Measurements from ENCODE around the gene RANBP1. TPM values are rescaled to one million over a fixed set of nuclear protein-coding genes. Genes with fewer than 3 reads are reported as not detected.

Gene RANBP1
- total RNA-seq, 4 donors from 2014 or later = 79.4 to 147 (median 120) TPM

- H3K9me3 ChIP-seq = no peaks in the 10 kb centered on the region
- no peak for TF ChIP-seq POLR2A (IDR thresholded peaks at IDR 0.05)
- TF ChIP-seq CTCF (IDR thresholded peaks at IDR 0.05 in 4 of 5, conservative IDR thresholded peaks at IDR 0.05 in 1 of 5) = no peak
- H3K4me3 ChIP-seq = no peak overlapping the region
- H3K36me3 ChIP-seq = peaks cover 0 to 9% of the 10 kb centered on the region in 2 donors
- intact Hi-C loops (cut with DNase I; ENCODE audit: low total_unique reads) = no loop called here
- in situ Hi-C loops (cut with MboI; ENCODE audit: low sequenced_read_pairs in 4 of 4) = no loop called here
- DNase-seq = no peak
- no peaks in the 10 kb centered on the region for H3K27me3 ChIP-seq
- H3K4me1 ChIP-seq = no peaks in the 10 kb centered on the region
- H3K27ac ChIP-seq = no peak overlapping the region
- ATAC-seq = no peak
Observed at GRCh38 chr22:20145206-20145831, 29.4 kb downstream of the RANBP1 start.

GRCh38 chr22:20145832-20146223 lies 29.9 kb downstream of the RANBP1 start:
- ATAC-seq (no peak), DNase-seq (no peak)
- in situ Hi-C loops (cut with MboI; ENCODE audit: low sequenced_read_pairs in 4 of 4) = no loop called here
- Histone ChIP-seq H3K27ac (no peak overlapping the region), H3K9me3 (no peaks in the 10 kb centered on the region), H3K27me3 (no peaks in the 10 kb centered on the region), H3K36me3 (peaks cover 0 to 9% of the 10 kb centered on the region in 2 donors), H3K4me1 (no peaks in the 10 kb centered on the region), H3K4me3 (no peak overlapping the region)
- TF ChIP-seq CTCF (IDR thresholded peaks at IDR 0.05 in 4 of 5, conservative IDR thresholded peaks at IDR 0.05 in 1 of 5) (no peak), POLR2A (IDR thresholded peaks at IDR 0.05) (no peak)
- intact Hi-C loops (cut with DNase I; ENCODE audit: low total_unique reads) = no loop called here

- Histone ChIP-seq H3K27ac (no peak overlapping the region), H3K27me3 (no peaks in the 10 kb centered on the region), H3K4me1 (no peaks in the 10 kb centered on the region), H3K9me3 (no peaks in the 10 kb centered on the region), H3K36me3 (peaks cover 0 to 9% of the 10 kb centered on the region in 2 donors), H3K4me3 (no peak overlapping the region)
- TF ChIP-seq CTCF (IDR thresholded peaks at IDR 0.05 in 4 of 5, conservative IDR thresholded peaks at IDR 0.05 in 1 of 5) = no peak
- TF ChIP-seq POLR2A (IDR thresholded peaks at IDR 0.05) = no peak
- DNase-seq (no peak), ATAC-seq (no peak)
- intact Hi-C loops (cut with DNase I; ENCODE audit: low total_unique reads) (no loop called here), in situ Hi-C loops (cut with MboI; ENCODE audit: low sequenced_read_pairs in 4 of 4) (no loop called here)
Observed at GRCh38 chr22:20146777-20147176, 30.9 kb downstream of the RANBP1 start.

GRCh38 chr22:20147237-20147988 lies 31.5 kb downstream of the RANBP1 start:
- intact Hi-C loops (cut with DNase I; ENCODE audit: low total_unique reads) (no loop called here), in situ Hi-C loops (cut with MboI; ENCODE audit: low sequenced_read_pairs in 4 of 4) (no loop called here)
- Histone ChIP-seq H3K27me3 (no peaks in the 10 kb centered on the region), H3K9me3 (no peaks in the 10 kb centered on the region), H3K4me3 (no peak overlapping the region), H3K27ac (no peak overlapping the region), H3K4me1 (no peaks in the 10 kb centered on the region), H3K36me3 (peaks cover 0 to 9% of the 10 kb centered on the region in 2 donors)
- no peak for ATAC-seq
- no peak for TF ChIP-seq POLR2A (IDR thresholded peaks at IDR 0.05)
- TF ChIP-seq CTCF (IDR thresholded peaks at IDR 0.05 in 4 of 5, conservative IDR thresholded peaks at IDR 0.05 in 1 of 5) = no peak
- DNase-seq = no peak

Measured in gastrocnemius medialis (tissue), 4 donors.